GM18907 (cell line): ENCODE measurements around the gene OPRD1.

Experiments
- ATAC-seq: cut with Tn5 transposase; IDR thresholded peaks from one replicate; pipeline ENCODE4 v1.9.1; 2021; ENCODE audit warnings: mild to moderate bottlenecking, moderate library complexity; ENCODE audit not compliant: unreplicated experiment

OPRD1 gene

DNA sequence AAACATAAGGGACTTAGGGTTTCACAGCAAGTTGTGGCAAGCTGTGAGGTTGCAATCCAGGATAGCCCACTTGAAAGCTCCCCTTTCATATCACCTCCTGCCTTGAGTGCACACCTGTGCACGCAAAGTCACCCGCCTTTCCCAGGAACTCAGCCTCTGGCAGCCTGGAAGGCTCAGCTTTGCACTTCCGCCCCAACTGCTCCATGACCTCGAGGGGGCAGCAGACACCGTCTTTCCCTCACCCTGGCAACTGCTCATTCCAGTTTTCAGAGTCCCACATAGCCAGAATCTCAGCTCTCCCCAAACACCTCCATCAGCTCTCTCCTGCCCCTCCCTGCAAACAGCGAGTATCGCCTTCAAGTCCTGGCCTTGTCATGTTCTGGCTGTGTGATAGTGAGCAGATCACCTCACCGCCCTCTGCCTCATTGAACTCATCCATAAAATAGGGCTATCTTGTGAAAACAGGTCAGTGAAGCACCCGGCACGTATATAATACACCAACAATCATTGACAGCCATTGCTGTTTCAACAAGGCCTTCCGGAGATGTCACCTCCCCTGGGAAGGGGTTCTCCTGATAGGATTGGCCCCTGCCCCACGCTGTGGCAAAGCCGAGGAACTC lies 70.1 kb downstream of the OPRD1 start:
- ATAC-seq, result no peak

DNA sequence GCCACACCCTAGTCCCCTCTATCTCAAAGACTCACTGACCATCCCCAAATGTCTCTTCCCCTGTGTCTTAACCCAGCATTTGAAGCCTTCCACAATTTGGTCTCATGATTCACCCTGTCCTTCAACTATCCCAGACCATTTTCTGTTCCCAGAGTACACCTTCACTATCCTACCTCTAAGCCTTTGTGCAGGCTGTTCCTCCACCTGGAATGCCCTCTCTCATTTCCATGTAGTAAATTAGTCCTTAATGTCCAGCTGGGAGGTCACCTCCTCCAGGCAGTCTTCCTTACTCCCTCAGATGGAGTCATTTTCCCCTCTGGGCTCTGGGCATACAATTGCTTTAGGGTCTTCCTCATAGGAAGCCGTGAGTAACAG lies 71.3 kb downstream of the OPRD1 start:
- no peak for ATAC-seq

DNA sequence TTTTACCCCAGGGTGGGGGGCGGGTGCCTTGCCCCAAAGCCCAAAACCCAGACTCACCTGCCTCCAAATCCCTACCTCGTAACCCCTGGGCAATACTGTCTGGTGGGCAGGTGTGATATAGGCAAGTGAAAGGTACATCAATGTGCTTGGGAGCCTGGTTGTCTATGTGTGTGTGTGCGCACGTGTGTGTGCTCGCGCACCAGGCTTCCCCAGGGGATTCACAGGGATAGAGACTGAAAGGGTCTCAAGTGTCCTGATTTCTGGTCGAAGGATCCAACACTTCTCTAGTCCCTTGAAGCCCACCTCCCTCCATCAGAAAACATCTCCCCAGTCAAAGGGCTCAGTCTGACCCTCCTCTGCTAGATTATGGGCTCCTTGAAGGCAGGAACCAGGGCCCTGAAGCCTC lies 73.5 kb downstream of the OPRD1 start:
- ATAC-seq, result no peak

DNA sequence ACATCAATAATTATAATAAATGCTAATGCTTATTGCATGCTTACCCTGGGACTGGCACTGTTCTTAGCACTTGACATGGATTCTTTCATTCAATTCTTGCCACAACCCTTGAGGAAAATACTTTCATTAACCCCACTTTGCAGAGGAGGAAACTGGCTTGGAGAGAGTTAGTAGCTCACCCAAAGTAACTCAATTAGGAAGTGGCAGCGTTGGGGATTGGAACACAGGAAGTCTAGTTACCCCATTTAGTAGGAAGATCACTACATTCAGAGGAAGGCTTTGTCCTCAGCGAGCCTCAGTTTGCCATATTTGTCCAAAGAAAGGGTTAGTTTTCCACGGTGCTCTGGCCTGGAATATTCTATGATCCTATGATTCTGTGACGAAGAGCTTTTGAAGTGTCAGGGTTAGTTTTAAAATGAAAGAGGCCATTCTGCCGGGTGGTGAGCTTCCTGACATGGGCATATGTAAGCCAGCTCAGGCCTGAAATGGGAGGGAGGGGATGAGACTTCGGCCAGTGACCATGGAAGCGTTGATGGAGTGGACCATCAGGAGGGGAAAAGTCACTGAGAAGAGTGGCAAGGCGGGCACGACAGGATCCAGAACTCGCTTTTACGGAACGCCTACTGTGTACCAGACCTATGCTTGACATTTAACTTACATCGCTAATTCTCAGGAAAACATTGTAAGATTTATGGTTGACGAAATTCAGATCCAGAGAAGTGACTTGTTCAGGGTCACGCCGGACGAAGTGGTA lies 74.2 kb downstream of the OPRD1 start:
- ATAC-seq, result no peak

DNA sequence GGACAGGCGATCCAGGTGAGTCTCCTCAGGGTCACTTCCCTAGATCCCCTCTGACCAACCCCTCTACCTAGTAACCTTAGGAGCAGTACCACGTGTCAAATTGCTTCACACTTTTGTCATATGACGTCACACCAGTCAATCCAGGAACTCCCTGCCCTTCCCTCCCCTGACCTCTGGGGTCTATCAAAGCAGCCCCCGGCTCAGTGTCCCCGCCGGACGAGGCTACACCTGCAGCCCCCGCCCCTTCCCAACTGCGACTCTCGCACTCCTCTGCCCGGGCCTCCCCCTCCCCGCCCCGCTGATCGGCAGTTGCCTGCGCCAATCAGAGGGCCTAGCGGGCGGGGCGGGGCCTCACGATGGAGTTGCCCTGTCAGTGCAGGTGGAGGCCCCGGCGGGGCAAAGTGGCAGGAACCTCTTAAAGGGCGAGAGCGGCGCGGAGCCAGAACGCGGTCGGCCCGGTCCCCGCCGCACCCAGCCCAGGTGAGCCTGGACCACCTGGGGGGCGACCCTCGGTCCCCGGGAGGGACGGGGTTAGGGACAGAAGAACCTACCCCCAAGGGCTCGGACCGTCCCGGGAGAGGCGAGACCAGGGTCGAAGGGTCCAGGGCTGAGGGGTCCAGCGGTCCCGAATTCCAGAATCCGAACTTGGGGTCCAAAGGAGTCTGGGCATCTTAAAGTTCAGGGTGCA lies 74.9 kb downstream of the OPRD1 start:
- ATAC-seq, result peak; percentile 53

DNA sequence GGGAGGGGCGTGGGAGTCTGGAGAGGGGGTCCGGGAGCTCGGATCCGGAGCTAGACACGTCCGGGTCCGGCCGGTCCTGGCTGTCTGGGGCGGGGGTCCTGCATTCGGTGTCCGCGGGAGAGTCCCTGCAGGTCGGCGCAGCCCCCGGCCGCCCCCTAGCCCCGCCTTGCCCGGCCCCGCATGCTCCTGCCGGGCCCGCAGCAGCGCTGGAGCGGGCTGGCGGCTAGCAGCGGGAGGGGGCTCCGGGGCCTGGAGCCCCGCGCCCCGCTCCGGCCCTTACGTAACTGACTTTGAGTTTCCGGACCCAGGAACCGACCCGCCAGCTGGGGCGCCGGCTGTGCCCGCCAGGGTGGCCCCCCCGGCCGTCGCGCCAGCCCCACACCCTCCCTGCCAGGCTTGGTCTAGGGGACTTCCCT lies 75.5 kb downstream of the OPRD1 start:
- ATAC-seq, result peak; percentile 17

DNA sequence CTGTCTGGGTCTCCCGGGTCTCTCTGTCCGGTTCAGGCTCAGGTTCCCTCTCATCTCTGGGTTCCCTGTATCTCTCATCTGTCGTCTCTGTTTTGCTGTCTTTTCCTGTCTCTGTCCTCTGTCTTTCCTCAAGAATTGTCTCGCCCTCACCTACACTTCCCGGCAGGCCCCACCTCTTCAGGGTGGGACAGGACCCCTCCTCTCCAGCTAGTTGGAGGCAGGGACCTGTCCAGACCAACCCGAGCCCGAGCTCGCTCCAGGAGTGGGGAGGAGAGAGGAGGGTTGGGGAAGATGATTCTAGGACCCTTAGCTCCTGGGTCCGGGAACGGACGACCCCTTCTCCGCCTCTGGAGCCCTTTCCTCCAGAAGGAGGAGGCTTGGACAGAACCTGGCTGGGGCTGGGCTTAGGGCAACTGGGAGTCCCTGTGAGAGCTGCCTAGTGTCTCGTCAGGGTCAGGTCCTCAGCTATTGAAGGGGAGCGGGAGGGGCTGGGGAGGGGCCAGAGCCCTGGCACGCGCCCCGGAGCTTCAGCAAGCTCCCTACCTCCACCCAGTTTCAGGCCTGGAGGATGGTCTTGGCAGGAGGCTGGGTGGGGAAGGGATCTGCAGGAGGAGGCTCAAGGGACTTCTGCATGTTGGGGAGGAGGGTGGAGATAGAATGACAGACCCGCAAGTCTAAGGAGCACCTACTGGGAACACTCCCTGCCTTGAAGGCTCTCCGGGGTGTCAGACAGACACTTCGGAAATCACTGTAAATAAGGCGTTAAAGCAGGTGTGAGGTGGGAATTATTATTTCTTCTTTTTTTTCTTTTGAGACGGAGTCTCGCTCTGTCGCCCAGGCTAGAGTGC lies 76.1 kb downstream of the OPRD1 start:
- no peak for ATAC-seq

DNA sequence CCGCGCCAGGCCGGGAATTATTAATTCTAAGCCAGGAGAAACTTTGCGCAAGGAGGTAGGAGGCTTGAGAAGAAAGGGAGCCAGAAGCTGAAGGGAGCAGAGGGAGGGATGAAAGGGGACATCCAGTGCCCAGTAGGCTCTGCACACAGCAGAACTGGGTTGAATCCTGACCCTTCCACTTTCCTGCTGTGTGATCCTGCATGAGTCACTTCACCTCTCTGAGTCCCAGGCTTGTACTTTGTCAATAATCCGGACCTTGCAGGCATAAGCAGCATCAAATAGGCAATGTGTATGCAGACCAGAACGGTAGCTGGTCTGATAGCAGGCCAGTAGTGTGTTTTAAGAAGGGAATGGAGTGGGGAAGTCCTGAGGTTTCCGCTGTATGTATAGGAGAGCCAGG lies 76.9 kb downstream of the OPRD1 start:
- no peak for ATAC-seq

DNA sequence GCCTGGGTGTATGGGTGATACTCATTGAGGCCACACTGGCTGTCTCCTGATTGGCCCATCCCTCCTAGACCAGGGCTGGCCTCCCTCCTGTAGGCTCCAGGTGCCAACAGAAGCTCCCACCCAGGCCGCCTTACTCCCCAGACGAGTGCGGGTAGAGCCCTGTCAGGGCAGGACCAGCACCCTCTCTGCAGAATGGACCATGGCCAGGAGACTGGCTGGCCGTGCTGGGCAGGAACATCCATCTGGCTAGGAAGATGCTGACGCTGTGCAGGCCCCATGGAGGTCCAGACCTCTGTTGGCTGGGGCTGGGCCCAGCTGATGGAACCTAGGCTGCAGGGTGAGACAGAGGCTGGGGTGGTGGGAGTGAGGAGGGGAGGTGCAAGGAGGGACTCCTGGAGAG lies 77.4 kb downstream of the OPRD1 start:
- no peak for ATAC-seq

DNA sequence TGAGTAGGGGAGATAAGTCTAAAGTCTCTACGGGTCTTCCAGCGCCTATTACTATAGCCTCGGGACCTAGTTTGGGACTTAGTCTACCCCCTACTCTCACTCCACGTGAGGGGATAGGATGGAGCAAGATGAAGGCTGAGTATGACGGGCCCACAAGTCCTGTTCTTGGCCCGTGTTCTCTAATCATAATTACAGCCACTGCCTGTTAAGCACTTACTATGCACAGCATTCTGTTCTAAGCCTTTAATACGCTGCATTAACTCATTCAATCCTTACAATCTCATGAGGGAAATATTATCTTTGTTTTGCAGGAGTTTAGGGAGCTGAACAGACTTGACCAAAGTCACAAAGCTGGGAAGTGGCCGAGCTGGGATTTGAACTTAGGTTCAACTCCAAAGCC lies 78.5 kb downstream of the OPRD1 start:
- ATAC-seq, result no peak

DNA sequence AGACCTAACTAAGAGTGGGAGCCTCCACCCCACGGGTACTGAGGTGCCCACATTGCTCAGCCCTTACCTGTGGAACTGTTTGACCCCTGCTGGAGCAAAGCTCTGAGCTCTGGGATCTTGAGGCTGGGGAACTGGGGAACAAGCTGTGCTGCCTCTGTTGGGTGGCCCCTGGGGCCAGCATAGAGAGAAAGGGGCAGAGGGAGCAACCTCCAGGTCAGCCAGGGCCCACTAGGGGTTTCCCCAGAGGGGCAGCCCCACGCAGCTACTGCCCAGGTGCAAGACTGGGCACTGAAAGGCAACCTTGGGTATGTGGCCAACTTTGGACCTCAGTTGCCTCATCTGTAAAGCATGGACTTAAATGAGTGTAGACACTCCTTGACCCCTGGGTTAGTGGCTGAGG lies 78.9 kb downstream of the OPRD1 start:
- ATAC-seq, result no peak

DNA sequence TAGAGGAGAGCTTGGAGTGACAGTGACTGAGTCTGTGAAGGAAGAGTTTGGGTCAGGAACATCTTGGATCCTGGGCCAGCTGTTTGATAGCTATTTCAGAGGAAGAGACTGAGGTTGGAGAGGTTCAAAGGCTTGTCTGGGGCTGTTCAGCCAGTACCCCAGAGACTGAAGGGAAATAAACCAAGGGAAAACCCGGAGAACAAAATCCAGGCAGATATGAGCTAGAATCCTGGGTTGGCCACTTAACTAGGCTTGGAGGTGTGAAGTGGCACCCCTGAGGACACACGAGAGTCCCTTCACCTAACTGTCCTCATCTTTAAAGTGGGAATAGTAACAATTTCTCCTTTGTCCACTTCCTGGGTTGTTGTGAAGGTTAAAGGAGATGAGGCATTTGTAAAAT lies 79.3 kb downstream of the OPRD1 start:
- ATAC-seq, result no peak

DNA sequence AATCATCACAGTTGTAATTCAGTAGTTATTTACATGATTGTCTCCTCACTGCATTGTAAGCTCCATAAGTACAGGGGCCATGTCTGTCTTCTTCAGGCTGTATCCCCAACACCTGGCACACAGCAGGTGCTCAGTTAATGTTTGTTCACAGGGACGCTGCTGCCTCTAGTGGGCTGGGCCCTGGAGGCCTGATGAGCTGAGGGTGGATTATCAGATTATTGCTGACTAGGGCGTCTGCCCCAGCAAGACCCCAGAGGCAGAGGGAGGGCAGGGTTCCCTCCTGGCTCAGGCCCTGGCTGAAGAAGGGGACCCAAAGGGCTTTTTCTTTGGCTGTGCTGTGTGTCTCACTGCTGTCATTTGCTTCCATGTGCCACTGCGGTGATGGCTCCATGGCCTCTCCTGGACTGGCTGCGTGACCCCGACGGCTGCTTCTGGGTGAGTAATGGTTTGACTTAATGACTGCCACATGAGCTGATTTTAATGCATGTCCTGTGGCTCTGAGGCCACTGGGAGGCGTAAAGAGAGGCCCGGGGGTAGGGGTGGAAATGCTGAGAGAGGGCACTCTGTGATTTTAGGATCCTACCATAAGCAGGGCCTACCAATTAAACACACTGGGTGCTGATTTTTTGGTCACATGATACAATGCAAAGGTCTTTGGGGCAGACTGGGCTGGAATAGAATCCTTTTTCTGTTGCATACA lies 81.6 kb downstream of the OPRD1 start:
- ATAC-seq, result no peak

DNA sequence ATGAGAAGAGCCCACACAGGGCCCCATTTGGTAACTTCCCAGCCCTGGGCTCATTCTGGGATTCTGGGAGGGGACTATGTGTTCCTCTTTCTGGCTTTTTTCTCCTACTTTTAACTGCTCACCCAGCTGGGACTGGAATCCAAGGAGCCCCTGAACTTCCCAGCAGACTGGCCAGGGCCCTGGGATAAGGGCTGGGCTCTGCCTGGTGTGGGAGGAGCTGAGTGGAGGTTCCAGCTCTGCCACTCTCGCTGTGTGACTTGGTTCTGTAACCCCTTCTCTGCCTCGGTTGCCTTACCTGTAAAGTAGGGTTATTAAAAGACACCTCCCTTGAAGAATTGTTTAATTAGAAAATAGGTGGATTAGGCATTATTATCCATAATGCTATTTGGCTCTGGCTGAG lies 82.8 kb downstream of the OPRD1 start:
- ATAC-seq, result no peak

DNA sequence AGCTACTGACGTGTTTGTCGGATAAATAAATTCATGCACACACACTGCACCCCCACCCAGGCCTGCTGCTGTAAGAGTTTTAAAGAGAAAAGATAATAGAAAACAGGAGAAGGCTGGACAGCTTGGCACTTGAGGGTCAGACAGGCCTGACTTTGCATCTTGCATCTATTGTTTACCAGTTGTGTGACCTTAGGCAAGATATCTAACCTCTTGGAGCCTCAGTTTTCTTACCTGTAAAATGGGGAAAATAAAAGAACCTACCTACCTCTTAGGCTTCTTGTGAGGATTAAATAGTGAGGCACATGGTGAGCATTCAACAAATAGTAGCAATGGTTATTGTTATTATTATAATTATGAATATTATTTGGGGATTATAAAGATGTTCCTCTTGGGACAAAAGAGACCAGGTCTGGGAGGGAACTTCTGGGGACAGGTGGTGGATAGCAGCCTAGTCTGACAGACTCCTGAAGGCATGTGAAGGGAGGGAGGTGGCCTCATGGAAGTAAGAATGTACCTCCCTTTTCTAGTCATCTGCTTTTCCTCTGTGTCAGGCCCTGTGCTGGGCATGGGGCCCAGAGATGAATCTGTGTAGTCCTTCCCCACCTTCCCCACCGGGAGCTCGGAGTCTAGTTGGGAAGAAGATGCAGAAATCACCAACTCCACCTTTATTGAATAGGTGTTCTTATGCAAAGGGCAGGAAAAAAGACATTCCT lies 84.1 kb downstream of the OPRD1 start:
- ATAC-seq, result no peak

DNA sequence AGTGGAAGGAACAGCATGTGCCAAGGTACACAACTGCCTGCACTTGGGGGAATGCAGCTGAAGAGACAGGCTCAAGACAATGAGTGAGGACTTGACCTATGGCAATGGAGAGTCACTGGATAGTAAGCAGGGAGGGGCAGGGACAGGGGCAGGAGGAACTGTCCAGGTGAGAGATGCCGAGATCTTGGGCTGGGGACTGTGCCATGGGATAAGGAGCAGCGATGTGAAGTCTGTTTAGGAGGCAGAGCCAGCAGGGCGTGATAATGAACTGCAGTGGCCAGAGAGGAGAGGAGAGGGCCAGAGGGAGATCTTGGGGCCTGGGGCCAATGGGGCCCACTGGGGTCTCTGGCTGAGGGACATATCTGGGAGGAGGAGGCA lies 84.6 kb downstream of the OPRD1 start:
- no peak for ATAC-seq

DNA sequence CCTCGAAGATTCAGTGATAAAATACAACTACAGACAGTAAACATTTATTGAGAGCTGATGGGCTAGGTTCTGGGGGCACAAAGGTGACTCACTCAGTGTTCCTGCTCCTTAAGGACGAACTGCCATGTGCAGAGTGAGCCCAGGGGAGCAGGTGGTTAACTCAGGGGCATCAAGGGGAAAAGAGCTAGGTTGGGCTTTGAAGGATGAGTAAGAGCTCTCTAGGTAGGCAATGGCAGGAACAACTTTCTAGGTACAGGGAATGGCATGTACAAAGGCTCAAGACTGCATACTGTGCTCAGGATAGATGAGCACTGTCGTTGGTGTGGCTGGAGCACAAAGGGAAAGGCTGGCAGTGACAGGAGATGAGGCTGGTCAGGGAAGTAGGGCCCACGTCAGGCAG lies 85.8 kb downstream of the OPRD1 start:
- no peak for ATAC-seq

DNA sequence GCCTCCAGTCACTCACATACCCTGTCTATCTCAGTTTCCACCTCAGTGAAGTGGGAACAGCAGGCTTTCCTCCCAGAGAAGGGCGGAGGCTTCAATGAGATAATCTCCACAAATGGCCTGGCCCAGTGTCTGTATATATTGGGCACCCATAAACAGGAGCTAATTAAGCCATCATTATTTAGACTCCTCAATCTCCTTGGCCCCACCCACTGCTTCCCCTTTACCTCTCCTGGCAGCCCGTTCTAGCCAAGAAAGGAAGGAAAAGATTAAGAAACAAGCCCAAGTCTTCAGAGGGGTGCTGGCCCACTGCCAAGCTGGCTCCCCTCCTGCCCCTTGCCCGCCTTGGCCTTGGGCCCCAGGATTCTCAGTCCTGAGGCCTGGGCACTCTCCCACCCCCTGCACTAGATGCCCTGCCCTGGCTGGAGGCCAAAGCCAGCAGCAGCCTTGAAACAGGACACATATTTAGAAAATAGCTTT lies 86.5 kb downstream of the OPRD1 start:
- ATAC-seq, result no peak

DNA sequence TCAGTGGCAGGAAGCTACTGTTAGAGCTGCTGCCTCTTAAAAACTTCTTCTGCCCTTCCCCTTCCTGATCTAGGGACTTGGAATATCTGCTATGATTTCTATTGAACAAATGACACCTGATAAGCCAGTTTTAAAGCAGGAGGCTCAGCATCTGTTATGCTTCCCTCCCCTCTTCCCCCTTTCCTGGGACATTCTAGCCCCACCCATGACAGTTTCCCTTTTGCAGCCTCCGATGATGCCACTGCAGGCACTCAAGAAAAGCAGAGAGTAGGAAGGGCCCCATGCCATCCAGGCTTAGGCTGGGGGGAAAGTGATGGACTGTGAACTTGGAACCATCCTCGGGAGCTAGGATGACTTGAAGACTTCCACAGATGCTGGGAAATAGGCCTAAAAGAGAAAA lies 87.3 kb downstream of the OPRD1 start:
- no peak for ATAC-seq

DNA sequence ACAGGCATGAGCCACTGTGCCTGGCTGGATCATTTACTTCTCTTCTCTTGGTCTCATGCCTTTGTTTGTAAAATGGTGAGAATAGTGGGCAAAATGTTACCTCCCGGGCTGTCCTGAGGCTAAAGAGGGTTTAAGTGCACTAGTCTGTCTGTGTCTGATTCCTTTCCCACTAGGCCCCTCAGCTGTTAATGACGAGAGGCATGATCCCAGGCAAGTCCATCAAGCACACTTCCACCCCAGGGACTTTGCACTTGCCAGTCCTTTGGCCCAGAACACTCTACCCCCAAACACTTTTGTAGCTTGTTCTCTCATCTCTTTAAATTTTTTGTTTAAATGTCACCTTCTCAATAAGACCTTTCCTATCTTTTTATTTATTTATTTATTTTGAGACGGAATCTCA lies 88.6 kb downstream of the OPRD1 start:
- ATAC-seq, result no peak
